ENCODE results near the gene JPH3. TPM values are rescaled to one million over a fixed set of nuclear protein-coding genes. Genes with fewer than 3 reads are reported as not detected.

Gene JPH3
- total RNA-seq, 1 experiment from 2014 or later: 32.7 TPM

- H2AK5ac ChIP-seq (ENCODE audit: insufficient read length, low read length): no peak overlapping the region
Measured at GRCh38 chr16:87627542-87628245, 25.4 kb downstream of the JPH3 start.

More at GRCh38 chr16:87627542-87628245, 25.4 kb downstream of the JPH3 start:
- H2BK15ac ChIP-seq (ENCODE audit: low read depth, low read length): no peak overlapping the region
- no peaks in the 10 kb centered on the region for H3K79me1 ChIP-seq (ENCODE audit: insufficient read depth, low read depth, low read length, poor library complexity, severe bottlenecking)
- H3K14ac ChIP-seq (ENCODE audit: insufficient read depth, low read length): peak overlapping the region; percentile 39; the same call in 1 of the 2 replicates
- H3K36me3 Mint-ChIP-seq (ENCODE audit: insufficient read depth in 1 of 3, low read depth in 3 of 3): peaks cover 0 to 2% (median 0%) of the 10 kb centered on the region in 3 experiments; a peak in 3 of 7 replicates
- no peaks in the 10 kb centered on the region for H3K9me3 ChIP-seq (ENCODE audit: control insufficient read depth, low read depth, low read length)
- no CpG with 5 or more reads among the region's 14 CpGs for WGBS (ENCODE audit: extremely low coverage, insufficient read length, low lambda C conversion rate)
- H3K27me3 ChIP-seq (ENCODE audit: insufficient read depth, low read length): no peaks in the 10 kb centered on the region
- no peak overlapping the region for H3K4ac ChIP-seq (ENCODE audit: low read depth, low read length)
- no peak for DNase-seq
- H2BK20ac ChIP-seq (ENCODE audit: low read depth, low read length, poor library complexity, severe bottlenecking): no peak overlapping the region
- no peak overlapping the region for H3K9ac ChIP-seq (ENCODE audit: extremely low read depth, insufficient read length, low read length)
- H2BK120ac ChIP-seq (ENCODE audit: low read depth, low read length, poor library complexity, severe bottlenecking): no peak overlapping the region
- H3K79me2 ChIP-seq (ENCODE audit: insufficient read depth, low read length): no peaks in the 10 kb centered on the region
- no peak overlapping the region for H3K4me3 Mint-ChIP-seq
- no peaks in the 10 kb centered on the region for H4K20me1 ChIP-seq (ENCODE audit: control insufficient read depth, insufficient read depth, insufficient read length)
- no peaks in the 10 kb centered on the region for H3K23me2 ChIP-seq (ENCODE audit: insufficient read length, low read depth, low read length, poor library complexity, severe bottlenecking)
- H3K9me3 Mint-ChIP-seq: peaks cover 5 to 10% of the 10 kb centered on the region in 2 experiments; a peak in 4 of 5 replicates
- no peak overlapping the region for H2BK5ac ChIP-seq (ENCODE audit: insufficient read length, low read length)
- H3K18ac ChIP-seq (ENCODE audit: insufficient read length, low read depth, low read length): no peak overlapping the region
- no peaks in the 10 kb centered on the region; the same call in 1 of the 2 replicates for H3K27me3 Mint-ChIP-seq (ENCODE audit: low read depth)
- H3T11ph ChIP-seq (ENCODE audit: low read length): no peak overlapping the region
- no peak overlapping the region for H2AFZ ChIP-seq (ENCODE audit: low read length)
- H3K23ac ChIP-seq (ENCODE audit: insufficient read length, low read depth, low read length): no peak overlapping the region
- no peak for TF ChIP-seq CTCF (conservative IDR thresholded peaks at IDR 0.05)
- no peak overlapping the region; a peak in 1 of 7 replicates for H3K27ac Mint-ChIP-seq
- H4K91ac ChIP-seq (ENCODE audit: insufficient read length, low read depth, low read length): no peak overlapping the region
- H2BK12ac ChIP-seq (ENCODE audit: insufficient read length, low read depth, low read length): no peak overlapping the region
- no peak overlapping the region for H3K4me2 ChIP-seq (ENCODE audit: insufficient read depth, insufficient read length, low read length)
- H3K4me1 ChIP-seq (ENCODE audit: insufficient read depth, low read length): no peaks in the 10 kb centered on the region
- H3K56ac ChIP-seq (ENCODE audit: insufficient read length, low read depth, low read length): no peak overlapping the region
- H4K5ac ChIP-seq (ENCODE audit: insufficient read length, low read depth, low read length): no peak overlapping the region
- H4K8ac ChIP-seq (replicated peaks; ENCODE audit: insufficient read length, low read depth, low read length): no peak overlapping the region
- H3K27ac ChIP-seq (ENCODE audit: insufficient read length, low read depth, low read length): no peak overlapping the region
- peaks cover 0 to 17% of the 10 kb centered on the region in 2 experiments; a peak in 2 of 4 replicates for H3K4me1 Mint-ChIP-seq

Measured in H9 (cell line).